ENCODE measurements around the gene ELN.

Gene ELN

DNA sequence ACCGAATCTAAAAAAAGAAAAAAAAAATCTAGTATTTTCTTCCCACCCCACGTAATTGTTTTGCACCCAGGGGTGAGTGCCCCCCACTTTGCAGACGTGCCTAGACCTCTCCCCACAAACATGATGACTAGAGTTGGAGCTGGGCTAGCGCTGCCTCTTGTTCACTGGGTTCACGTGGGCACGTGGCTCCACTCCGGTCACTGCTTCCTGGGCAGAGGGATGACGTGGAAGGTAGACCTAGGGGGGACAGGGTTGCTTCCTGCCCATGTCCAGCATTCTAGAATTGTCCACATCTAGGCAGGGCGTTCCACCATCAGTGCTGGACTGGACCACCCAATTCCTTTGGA, 54.8 kb downstream of the ELN start:
- TF ChIP-seq MYC (IDR thresholded peaks at IDR 0.05; ENCODE audit: low read depth, low read length), result no peak
- TF ChIP-seq, protein P1, sequence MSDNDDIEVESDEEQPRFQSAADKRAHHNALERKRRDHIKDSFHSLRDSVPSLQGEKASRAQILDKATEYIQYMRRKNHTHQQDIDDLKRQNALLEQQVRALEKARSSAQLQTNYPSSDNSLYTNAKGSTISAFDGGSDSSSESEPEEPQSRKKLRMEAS (IDR thresholded peaks at IDR 0.05; ENCODE audit: low read depth, low read length), result no peak
- TF ChIP-seq, protein P2, sequence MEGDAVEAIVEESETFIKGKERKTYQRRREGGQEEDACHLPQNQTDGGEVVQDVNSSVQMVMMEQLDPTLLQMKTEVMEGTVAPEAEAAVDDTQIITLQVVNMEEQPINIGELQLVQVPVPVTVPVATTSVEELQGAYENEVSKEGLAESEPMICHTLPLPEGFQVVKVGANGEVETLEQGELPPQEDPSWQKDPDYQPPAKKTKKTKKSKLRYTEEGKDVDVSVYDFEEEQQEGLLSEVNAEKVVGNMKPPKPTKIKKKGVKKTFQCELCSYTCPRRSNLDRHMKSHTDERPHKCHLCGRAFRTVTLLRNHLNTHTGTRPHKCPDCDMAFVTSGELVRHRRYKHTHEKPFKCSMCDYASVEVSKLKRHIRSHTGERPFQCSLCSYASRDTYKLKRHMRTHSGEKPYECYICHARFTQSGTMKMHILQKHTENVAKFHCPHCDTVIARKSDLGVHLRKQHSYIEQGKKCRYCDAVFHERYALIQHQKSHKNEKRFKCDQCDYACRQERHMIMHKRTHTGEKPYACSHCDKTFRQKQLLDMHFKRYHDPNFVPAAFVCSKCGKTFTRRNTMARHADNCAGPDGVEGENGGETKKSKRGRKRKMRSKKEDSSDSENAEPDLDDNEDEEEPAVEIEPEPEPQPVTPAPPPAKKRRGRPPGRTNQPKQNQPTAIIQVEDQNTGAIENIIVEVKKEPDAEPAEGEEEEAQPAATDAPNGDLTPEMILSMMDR (IDR thresholded peaks at IDR 0.05; ENCODE audit: low read depth, low read length), result no peak
- TF ChIP-seq POLR2A (IDR thresholded peaks at IDR 0.05; ENCODE audit: extremely low read depth, insufficient read length), result no peak
- no peak for DNase-seq (ENCODE audit: low read depth)
- no peak overlapping the region for H3K4me3 ChIP-seq (ENCODE audit: low read depth, low read length)

DNA sequence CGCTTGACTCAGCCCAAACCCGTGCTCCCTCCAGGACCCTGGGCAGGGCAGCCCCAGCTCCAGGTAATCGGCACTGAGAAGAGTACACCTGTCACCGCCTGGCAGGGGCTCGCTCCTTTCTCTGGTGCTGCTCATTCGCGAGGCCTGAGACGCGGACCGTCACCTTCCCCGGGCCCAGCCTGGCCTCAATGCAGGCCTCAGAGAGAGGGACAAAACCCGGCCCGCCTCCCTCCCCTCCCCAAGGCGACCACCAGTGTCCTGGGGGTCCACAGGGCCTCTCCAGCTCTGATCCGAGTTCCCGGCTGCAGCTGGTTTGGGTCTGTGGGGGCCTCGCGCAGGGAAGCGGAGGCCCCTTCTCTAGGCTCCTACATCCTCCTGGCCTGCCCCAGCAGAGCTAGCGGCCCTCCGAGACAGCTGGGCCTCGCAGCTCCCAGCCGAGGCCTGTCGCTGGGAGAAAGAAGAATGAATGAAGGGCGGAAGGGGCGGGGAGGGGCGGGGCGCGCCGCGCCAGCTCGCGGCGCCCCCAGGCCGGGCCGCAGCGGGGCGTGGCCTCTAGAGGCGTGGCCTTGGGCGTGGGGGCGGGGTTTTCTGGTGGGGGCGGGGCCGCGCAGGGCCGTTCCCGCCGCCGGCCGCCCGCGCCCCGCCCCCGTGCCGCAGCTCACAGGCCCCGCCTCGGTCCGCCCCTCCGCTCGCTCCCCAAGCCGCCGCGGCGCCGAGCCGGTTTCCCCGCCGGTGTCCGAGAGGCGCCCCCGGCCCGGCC, 55.3 kb downstream of the ELN start, which contains the start of gene LIMK1:
LIMK1 (plus strand) TSS at position 688 of the 760 bp plus-strand sequence. CDS start 187 bp downstream, outside the sequence.
- TF ChIP-seq MYC (IDR thresholded peaks at IDR 0.05; ENCODE audit: low read depth, low read length), result no peak
- TF ChIP-seq POLR2A (IDR thresholded peaks at IDR 0.05; ENCODE audit: extremely low read depth, insufficient read length), result peak; percentile 24
- DNase-seq (ENCODE audit: low read depth), result peak; percentile 90
- H3K4me3 ChIP-seq (ENCODE audit: low read depth, low read length), result peak within 1 kb of the TSS; percentile 72

DNA sequence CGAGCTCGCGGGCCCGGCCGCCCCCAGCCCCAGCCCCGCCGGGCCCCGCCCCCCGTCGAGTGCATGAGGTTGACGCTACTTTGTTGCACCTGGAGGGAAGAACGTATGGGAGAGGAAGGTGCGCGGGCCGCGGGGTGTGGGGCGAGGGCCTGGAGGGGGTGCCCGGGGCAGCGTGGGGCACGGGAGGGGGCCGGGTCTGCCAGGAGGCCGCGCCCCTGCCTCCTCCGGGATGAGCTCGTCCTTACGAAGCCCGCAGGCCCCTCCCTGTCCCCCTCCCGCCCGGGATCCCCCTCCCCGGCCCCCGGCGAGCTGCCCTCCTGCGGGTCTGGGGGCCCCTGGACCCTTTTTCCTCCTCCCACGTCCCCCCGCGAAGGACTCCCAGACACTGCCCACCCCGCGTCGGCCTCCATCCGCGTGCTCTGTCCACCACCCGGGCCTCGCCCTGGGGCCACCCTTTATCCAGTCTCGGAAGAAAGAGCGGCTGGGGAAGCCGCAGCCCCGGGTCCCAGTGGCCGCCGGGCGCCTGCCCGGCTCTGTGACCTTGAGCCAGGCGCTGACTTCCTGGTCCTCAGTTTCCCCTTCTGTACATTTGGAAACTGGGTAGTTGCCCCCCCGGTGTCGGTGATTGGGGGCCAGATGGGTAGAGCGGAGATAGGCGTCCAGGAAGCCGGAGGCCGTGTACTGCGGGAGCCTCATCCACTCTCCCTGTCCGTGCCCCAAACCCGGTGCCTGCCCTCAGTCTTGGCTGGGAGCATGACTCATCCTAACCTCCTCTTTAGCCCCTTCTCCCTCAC, 56.2 kb downstream of the ELN start:
- DNase-seq (ENCODE audit: low read depth), result peak; percentile 88
- TF ChIP-seq POLR2A (IDR thresholded peaks at IDR 0.05; ENCODE audit: extremely low read depth, insufficient read length), result peak; percentile 14
- TF ChIP-seq, protein P1 (IDR thresholded peaks at IDR 0.05; ENCODE audit: low read depth, low read length), result no peak
- peak overlapping the region; percentile 72 for H3K4me3 ChIP-seq (ENCODE audit: low read depth, low read length)

DNA sequence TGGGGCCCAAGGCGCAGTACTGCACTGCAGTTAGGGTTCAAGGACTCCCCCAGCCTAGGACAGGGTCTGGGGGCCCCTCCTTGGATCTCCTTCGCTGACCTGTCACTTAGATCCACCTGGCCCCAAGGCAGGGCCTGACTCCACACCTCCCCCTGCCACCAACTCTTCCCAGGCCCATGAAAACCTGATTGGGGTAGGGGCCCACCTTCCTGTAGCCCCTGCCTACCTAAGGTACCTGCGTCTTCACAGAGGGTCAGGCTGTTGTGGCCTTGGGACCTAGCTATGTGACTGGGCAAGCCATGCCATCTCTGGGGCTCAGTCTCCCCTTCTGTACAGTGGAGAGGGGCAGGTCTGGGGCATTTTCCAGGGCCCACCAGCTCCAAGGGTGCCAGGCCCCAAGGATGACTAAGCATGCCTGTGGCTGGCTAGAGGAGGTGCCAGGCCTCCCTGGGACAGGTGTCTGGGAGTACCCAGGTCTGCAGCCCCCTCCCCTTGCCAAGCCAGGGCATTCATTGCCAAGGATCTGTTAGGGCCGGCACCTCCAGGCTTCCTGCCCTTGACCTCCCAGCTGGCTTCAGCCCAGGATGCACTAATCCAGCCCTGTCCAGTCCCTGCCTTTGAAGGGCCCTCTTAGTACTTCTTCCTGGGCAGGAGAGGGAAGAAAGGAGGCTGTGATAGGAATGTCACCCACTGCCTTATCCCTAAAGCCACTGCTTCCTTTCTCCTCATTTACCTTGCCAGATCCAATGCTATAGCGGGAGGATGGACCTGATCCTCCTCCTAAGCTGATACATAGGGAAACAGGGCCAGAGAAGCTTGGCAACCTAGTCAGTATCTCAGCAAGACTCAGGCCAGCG, 57.0 kb downstream of the ELN start:
- peak overlapping the region; percentile 72 for H3K4me3 ChIP-seq (ENCODE audit: low read depth, low read length)
- no peak for DNase-seq (ENCODE audit: low read depth)
- TF ChIP-seq, protein P1 (IDR thresholded peaks at IDR 0.05; ENCODE audit: low read depth, low read length), result no peak
- TF ChIP-seq, protein P2 (IDR thresholded peaks at IDR 0.05; ENCODE audit: low read depth, low read length), result no peak

DNA sequence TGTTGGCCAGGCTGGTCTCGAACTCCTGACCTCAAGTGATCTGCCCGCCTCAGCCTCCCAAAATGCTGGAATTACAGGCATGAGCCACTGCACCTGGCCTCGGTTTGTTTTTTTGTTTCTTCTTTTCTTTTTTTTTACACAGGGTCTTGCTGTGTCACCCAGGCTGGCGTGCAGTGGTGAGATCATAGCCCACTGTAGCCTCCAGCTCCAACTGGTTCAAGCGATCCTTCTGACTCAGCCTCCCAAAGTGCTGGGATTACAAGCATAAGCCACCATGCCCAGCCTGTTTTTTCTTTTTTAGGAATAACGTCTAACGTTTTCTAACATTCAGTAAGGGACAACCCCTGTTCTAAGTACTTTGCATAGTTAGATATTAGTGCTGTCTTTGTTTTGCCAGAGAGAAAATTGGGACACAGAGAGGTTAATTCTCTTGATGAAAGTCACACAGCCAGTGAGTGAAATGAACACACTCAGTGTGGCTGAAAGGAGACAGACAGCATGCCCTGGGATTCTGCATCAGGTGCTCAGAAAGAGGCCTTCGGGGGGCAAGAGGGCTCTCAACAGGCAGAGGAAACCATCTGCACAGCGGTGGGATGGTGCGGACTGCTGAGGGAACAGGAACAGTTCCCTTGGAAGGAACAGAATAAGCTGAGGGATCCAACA, 59.9 kb downstream of the ELN start:
- TF ChIP-seq, protein P2 (IDR thresholded peaks at IDR 0.05; ENCODE audit: low read depth, low read length), result no peak
- TF ChIP-seq POLR2A (IDR thresholded peaks at IDR 0.05; ENCODE audit: extremely low read depth, insufficient read length) (no peak), MYC (IDR thresholded peaks at IDR 0.05; ENCODE audit: low read depth, low read length) (no peak)
- TF ChIP-seq, protein P1 (IDR thresholded peaks at IDR 0.05; ENCODE audit: low read depth, low read length), result no peak
- no peak overlapping the region for H3K4me3 ChIP-seq (ENCODE audit: low read depth, low read length)
- DNase-seq (ENCODE audit: low read depth), result no peak

DNA sequence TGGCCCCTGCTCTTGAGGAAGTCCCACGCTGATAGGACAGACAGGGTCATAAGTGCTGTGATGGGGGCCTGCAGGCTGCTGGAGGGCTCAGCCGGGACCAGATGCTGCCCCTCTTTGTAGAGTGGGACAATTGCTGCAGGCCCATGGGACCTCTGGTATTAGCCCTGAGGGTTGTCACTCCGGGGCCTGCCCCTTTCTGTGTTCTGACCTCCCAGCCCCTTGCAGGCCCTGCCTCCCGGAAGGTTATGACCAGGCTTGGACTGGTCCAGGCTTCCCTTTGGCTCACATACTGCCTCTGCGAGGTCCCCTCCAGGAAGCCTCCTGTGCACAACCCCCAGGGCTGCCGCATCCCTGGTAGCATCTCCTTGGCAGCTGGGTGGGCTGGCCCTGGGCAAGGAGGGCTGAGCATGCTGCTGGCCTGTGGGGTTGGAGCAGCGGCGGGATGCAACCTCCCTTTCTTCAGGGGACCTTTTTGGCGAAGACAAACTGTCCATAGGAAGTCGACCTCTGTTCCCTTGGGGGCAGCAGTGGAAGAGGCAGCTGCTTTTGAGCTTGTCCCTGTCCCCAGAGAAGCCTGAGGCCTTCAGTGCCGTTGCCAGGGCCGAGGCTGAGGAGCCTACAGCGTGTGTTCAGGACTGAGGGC, 64.5 kb downstream of the ELN start:
- TF ChIP-seq, protein P2 (IDR thresholded peaks at IDR 0.05; ENCODE audit: low read depth, low read length), result no peak
- no peak for TF ChIP-seq MYC (IDR thresholded peaks at IDR 0.05; ENCODE audit: low read depth, low read length)
- TF ChIP-seq, protein P1 (IDR thresholded peaks at IDR 0.05; ENCODE audit: low read depth, low read length), result no peak
- TF ChIP-seq POLR2A (IDR thresholded peaks at IDR 0.05; ENCODE audit: extremely low read depth, insufficient read length), result no peak
- H3K4me3 ChIP-seq (ENCODE audit: low read depth, low read length), result peak overlapping the region; percentile 57
- DNase-seq (ENCODE audit: low read depth), result no peak
